Measurements from ENCODE around the gene CMTM7.

DNA sequence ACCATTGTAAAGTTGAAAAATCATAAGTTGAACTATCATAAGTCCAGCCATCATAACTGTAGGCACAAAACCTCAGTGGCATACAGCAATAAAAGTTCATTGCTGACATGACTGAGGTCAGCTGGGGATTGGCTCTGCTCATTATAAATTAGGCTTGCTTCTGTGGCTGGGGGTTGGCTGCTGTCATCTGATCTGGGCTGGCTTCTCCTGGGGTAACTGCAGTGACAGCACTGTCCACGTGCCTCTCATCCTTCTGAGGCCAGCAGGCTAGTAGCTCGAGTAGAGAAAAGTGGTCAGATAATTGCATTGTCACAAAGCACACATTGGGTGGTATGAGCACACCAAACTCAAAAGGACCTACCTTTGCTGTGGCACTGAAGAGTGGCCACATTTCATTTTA is 31.3 kb downstream of the CMTM7 start:
- TF ChIP-seq ZNF746 (CRISPR knock-in tag; IDR thresholded peaks at IDR 0.05), result no peak
- no peak for TF ChIP-seq ZNF253 (CRISPR knock-in tag; IDR thresholded peaks at IDR 0.05; ENCODE audit: borderline replicate concordance)
- TF ChIP-seq, protein P1, sequence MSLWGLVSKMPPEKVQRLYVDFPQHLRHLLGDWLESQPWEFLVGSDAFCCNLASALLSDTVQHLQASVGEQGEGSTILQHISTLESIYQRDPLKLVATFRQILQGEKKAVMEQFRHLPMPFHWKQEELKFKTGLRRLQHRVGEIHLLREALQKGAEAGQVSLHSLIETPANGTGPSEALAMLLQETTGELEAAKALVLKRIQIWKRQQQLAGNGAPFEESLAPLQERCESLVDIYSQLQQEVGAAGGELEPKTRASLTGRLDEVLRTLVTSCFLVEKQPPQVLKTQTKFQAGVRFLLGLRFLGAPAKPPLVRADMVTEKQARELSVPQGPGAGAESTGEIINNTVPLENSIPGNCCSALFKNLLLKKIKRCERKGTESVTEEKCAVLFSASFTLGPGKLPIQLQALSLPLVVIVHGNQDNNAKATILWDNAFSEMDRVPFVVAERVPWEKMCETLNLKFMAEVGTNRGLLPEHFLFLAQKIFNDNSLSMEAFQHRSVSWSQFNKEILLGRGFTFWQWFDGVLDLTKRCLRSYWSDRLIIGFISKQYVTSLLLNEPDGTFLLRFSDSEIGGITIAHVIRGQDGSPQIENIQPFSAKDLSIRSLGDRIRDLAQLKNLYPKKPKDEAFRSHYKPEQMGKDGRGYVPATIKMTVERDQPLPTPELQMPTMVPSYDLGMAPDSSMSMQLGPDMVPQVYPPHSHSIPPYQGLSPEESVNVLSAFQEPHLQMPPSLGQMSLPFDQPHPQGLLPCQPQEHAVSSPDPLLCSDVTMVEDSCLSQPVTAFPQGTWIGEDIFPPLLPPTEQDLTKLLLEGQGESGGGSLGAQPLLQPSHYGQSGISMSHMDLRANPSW (CRISPR knock-in tag; IDR thresholded peaks at IDR 0.05; ENCODE audit: borderline replicate concordance), result no peak
- TF ChIP-seq, protein P2, sequence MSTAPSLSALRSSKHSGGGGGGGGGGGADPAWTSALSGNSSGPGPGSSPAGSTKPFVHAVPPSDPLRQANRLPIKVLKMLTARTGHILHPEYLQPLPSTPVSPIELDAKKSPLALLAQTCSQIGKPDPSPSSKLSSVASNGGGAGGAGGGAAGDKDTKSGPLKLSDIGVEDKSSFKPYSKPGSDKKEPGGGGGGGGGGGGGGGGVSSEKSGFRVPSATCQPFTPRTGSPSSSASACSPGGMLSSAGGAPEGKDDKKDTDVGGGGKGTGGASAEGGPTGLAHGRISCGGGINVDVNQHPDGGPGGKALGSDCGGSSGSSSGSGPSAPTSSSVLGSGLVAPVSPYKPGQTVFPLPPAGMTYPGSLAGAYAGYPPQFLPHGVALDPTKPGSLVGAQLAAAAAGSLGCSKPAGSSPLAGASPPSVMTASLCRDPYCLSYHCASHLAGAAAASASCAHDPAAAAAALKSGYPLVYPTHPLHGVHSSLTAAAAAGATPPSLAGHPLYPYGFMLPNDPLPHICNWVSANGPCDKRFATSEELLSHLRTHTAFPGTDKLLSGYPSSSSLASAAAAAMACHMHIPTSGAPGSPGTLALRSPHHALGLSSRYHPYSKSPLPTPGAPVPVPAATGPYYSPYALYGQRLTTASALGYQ (CRISPR knock-in tag; IDR thresholded peaks at IDR 0.05), result no peak
